ENCODE measurements around the gene CYB5R4.
"Not testable (repeated sequence)": the region's sequence is repeated elsewhere in the genome, so short reads cannot be mapped to it uniquely, and the experiment has no call there.

DNA sequence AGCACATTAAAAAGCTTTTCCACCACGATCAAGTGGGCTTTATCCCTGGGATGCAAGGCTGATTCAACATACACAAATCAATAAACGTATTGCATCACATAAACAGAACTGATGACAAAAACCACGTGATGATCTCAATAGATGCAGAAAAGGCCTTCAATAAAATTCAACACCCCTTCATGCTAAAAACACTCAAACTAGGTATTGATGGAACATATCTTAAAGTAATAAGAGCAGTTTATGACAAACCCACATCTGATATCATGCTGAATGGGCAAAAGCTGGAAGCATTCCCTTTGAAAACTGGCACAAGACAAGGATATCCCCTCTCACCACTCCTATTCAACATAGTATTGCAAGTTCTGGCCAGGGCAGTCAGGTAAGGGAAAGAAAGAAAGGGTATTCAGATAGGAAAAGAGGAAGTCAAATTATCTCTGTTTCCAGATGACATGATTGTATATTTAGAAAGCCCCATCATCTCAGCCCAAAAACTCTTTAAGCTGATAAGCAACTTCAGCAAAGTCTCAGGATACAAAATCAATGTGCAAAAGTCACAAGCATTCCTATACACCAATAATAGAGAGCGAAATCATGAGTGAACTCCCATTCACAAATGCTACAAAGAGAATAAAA lies 86.8 kb downstream of the CYB5R4 start:
- not testable (repeated sequence) for TF ChIP-seq CTCF (IDR thresholded peaks at IDR 0.05 in 4 of 5, conservative IDR thresholded peaks at IDR 0.05 in 1 of 5); POLR2A (IDR thresholded peaks at IDR 0.05)

All from gastrocnemius medialis (tissue), 4 donors.